Trophoblast cell (in vitro differentiated cells and primary cell): Measurements from ENCODE around the gene OSBPL1A.

ENCODE experiments used
- DNase-seq, 2 donors: peaks; one replicate each; pipeline ENCODE4 v3.0.0-alpha.2; 2016
- H2AFZ ChIP-seq: 2 replicates; pipeline ENCODE4 v1.6.1; 2013; ENCODE audit warnings: low read length, moderate library complexity, mild to moderate bottlenecking; ENCODE audit not compliant: insufficient read depth, poor library complexity
- H2AK5ac ChIP-seq: 2 replicates; pipeline ENCODE4 v1.6.1; 2013; ENCODE audit warnings: mild to moderate bottlenecking, low read length
- H2BK120ac ChIP-seq: 2 replicates; pipeline ENCODE4 v1.6.1; 2013; ENCODE audit warnings: low read length, mild to moderate bottlenecking, moderate library complexity; ENCODE audit not compliant: insufficient read depth, poor library complexity
- H2BK12ac ChIP-seq: 2 replicates; pipeline ENCODE4 v1.6.1; 2013; ENCODE audit warnings: mild to moderate bottlenecking, low read length, moderate library complexity
- H2BK5ac ChIP-seq: 2 replicates; pipeline ENCODE4 v1.6.1; 2013; ENCODE audit warnings: low read length, low read depth, moderate library complexity, mild to moderate bottlenecking; ENCODE audit not compliant: poor library complexity
- H3K14ac ChIP-seq: 2 replicates; pipeline ENCODE4 v1.6.1; 2013; ENCODE audit warnings: mild to moderate bottlenecking, low read length
- H3K18ac ChIP-seq: 2 replicates; pipeline ENCODE4 v1.6.1; 2013; ENCODE audit warnings: mild to moderate bottlenecking, low read length
- H3K23ac ChIP-seq: 2 replicates; pipeline ENCODE4 v1.6.1; 2013; ENCODE audit warnings: low read length
- H3K27ac ChIP-seq: 2 replicates; pipeline ENCODE4 v1.5.1; 2013; ENCODE audit warnings: low read depth, mild to moderate bottlenecking, inconsistent platforms, low read length, moderate library complexity
- H3K27me3 ChIP-seq: 2 replicates; pipeline ENCODE4 v1.6.1; 2013; ENCODE audit warnings: inconsistent platforms, mild to moderate bottlenecking, low read length, moderate library complexity; ENCODE audit not compliant: insufficient read depth
- H3K36me3 ChIP-seq, 2 experiments: 1 replicate in 1 of 2; 2 replicates in 1 of 2; pipeline ENCODE4 v1.6.1; 2013; ENCODE audit warnings: low read length in 2 of 2, mild to moderate bottlenecking in 2 of 2, moderate library complexity in 1 of 2; ENCODE audit not compliant: insufficient read depth in 2 of 2, control insufficient read depth in 1 of 2
- H3K4ac ChIP-seq: 2 replicates; pipeline ENCODE4 v1.6.1; 2013; ENCODE audit warnings: low read depth, mild to moderate bottlenecking, low read length, moderate library complexity
- H3K4me1 ChIP-seq, 2 experiments: 1 replicate in 1 of 2; 2 replicates in 1 of 2; pipeline ENCODE4 v1.6.1; 2013; ENCODE audit warnings: low read length in 2 of 2, mild to moderate bottlenecking in 2 of 2, moderate library complexity in 1 of 2; ENCODE audit not compliant: insufficient read depth in 2 of 2, control insufficient read depth in 1 of 2
- H3K4me2 ChIP-seq: 2 replicates; pipeline ENCODE4 v1.6.1; 2013; ENCODE audit warnings: inconsistent platforms, mild to moderate bottlenecking, low read length, moderate library complexity
- H3K4me3 ChIP-seq: 2 replicates; pipeline ENCODE4 v1.5.1; 2013; ENCODE audit warnings: mild to moderate bottlenecking, low read depth, low read length, inconsistent platforms
- H3K79me1 ChIP-seq: one replicate; pipeline ENCODE4 v1.6.1; 2013; ENCODE audit warnings: low read length
- H3K79me2 ChIP-seq: 2 replicates; pipeline ENCODE4 v1.6.1; 2013; ENCODE audit warnings: low read length, mild to moderate bottlenecking; ENCODE audit not compliant: control insufficient read depth, insufficient read depth, poor library complexity
- H3K9ac ChIP-seq: 2 replicates; pipeline ENCODE4 v1.6.1; 2013; ENCODE audit warnings: mild to moderate bottlenecking, low read length
- H3K9me3 ChIP-seq: 2 replicates; pipeline ENCODE4 v1.6.1; 2013; ENCODE audit warnings: low read depth, mild to moderate bottlenecking, control low read depth, inconsistent platforms, low read length; ENCODE audit not compliant: insufficient read depth
- H4K12ac ChIP-seq: 2 replicates; pipeline ENCODE4 v1.6.1; 2013; ENCODE audit warnings: low read depth, mild to moderate bottlenecking, low read length, moderate library complexity
- H4K8ac ChIP-seq: 2 replicates; pipeline ENCODE4 v1.6.1; 2013; ENCODE audit warnings: low read depth, mild to moderate bottlenecking, low read length, moderate library complexity
- H4K91ac ChIP-seq: one replicate; pipeline ENCODE4 v1.6.1; 2013; ENCODE audit warnings: low read depth, mild to moderate bottlenecking, low read length, moderate library complexity
- WGBS: extraction: QIAGEN DNeasy Blood & Tissue Kit; methylation state at CpG from one replicate; pipeline ENCODE4 v1.1.7; 2013; ENCODE audit warnings: missing lambda C conversion rate; ENCODE audit not compliant: insufficient read length, insufficient coverage; ENCODE audit errors: extremely low coverage; 5-methylcytosine and 5-hydroxymethylcytosine counted together

OSBPL1A gene

DNA sequence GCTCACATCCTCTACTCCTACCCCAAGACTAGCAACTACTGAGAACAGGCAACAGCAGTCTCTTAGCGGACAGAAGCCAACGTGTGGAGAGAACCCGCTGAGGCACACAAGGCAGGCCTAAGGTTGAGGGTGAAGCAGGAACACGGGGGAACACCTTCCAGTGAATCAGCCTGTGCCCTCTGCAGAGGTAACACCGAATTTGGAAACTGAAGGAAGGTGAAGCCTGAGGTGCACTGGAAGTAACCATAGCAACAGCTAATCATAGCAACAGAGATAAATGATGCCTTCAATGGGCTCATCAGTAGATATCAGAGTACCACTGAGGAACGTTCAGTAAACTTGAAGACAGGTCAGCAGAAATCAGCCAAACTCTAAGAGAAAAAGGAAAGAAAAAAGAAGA lies 43.3 kb downstream of the OSBPL1A start:
- no peak overlapping the region for H3K4me3 ChIP-seq

DNA sequence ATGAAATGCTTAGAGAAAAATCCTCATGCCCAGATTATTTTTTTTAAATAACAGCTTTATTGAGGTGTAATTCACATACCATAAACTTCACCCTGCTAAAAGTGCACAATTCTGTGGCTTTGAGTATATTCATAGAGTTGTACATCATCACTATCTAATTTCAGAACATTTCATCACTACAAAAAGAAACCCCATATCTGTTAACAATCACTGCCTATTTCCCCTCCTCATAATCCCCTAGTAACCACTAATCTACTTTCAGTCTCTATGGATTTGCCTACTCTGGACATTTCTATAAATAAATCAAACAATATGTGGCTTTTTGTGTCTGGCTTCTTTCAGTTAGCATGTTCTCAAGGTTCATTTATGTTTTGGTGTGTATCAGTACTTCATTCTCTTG lies 51.4 kb downstream of the OSBPL1A start:
- Histone ChIP-seq H4K8ac (no peak overlapping the region), H3K27ac (no peak overlapping the region), H3K4me2 (no peak overlapping the region)

More for the DNA sequence above, 43.3 kb downstream of the OSBPL1A start:
- Histone ChIP-seq H2BK5ac (no peak overlapping the region), H4K12ac (no peak overlapping the region), H2AFZ (no peak overlapping the region), H4K8ac (no peak overlapping the region), H3K27me3 (no peaks in the 10 kb centered on the region), H3K4ac (no peak overlapping the region), H3K79me1 (no peaks in the 10 kb centered on the region), H3K4me2 (no peak overlapping the region), H3K4me1 (no peaks in the 10 kb centered on the region), H3K9me3 (no peaks in the 10 kb centered on the region), H4K91ac (no peak overlapping the region), H3K14ac (no peak overlapping the region), H3K27ac (no peak overlapping the region), H3K9ac (no peak overlapping the region), H3K36me3 (peaks cover 0 to 2% of the 10 kb centered on the region in 2 experiments), H2AK5ac (no peak overlapping the region), H3K79me2 (no peaks in the 10 kb centered on the region), H3K18ac (no peak overlapping the region), H2BK120ac (no peak overlapping the region), H2BK12ac (no peak overlapping the region), H3K23ac (no peak overlapping the region)
- no CpG with 5 or more reads among the region's 6 CpGs for WGBS
- no peak for DNase-seq

DNA sequence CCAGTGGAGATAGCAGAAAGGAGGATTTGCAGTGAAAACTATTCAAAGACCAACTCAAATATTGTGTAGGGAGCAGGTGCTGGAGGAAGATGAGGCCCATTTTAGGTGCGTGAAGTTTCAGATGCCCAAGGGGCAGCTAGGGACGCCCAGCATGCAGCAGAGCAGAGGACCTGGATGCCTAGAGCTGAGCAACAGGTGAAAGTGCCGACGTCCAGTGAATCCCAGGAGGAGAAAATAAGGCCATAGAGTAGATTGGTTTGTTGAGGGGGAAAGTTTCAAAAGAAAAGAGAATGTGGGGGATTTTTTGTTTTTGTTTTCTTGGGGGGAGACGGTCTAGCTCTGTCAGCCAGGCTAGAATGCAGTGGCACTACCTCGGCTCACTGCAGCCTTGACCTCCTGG lies 53.1 kb downstream of the OSBPL1A start:
- H3K79me2 ChIP-seq = no peaks in the 10 kb centered on the region
- no peak overlapping the region for H4K91ac ChIP-seq
- no peak overlapping the region for H2BK12ac ChIP-seq
- H2BK120ac ChIP-seq = no peak overlapping the region
- no peak overlapping the region for H4K12ac ChIP-seq
- H3K18ac ChIP-seq = no peak overlapping the region
- H3K27me3 ChIP-seq = no peaks in the 10 kb centered on the region
- H3K23ac ChIP-seq = no peak overlapping the region
- H3K9me3 ChIP-seq = no peaks in the 10 kb centered on the region
- no peak overlapping the region for H3K14ac ChIP-seq
- DNase-seq = no peak
- no peaks in the 10 kb centered on the region for H3K4me1 ChIP-seq
- no peak overlapping the region for H3K9ac ChIP-seq
- no peak overlapping the region for H3K4ac ChIP-seq
- H2AK5ac ChIP-seq = no peak overlapping the region
- no peak overlapping the region for H3K4me2 ChIP-seq
- no peaks in the 10 kb centered on the region for H3K79me1 ChIP-seq
- no peak overlapping the region for H3K27ac ChIP-seq
- H2BK5ac ChIP-seq = no peak overlapping the region
- no peak overlapping the region for H3K4me3 ChIP-seq
- WGBS = no CpG with 5 or more reads among the region's 6 CpGs
- no peaks in the 10 kb centered on the region for H3K36me3 ChIP-seq
- H2AFZ ChIP-seq = no peak overlapping the region
- H4K8ac ChIP-seq = no peak overlapping the region

More for the DNA sequence above, 51.4 kb downstream of the OSBPL1A start:
- H3K79me2 ChIP-seq = no peaks in the 10 kb centered on the region
- H2BK120ac ChIP-seq = no peak overlapping the region
- H3K18ac ChIP-seq = no peak overlapping the region
- H2AK5ac ChIP-seq = no peak overlapping the region
- no peaks in the 10 kb centered on the region for H3K4me1 ChIP-seq
- no peaks in the 10 kb centered on the region for H3K79me1 ChIP-seq
- H3K14ac ChIP-seq = no peak overlapping the region
- H3K4ac ChIP-seq = no peak overlapping the region
- no peak overlapping the region for H2BK5ac ChIP-seq
- no peak overlapping the region for H3K4me3 ChIP-seq
- H4K12ac ChIP-seq = no peak overlapping the region
- no peaks in the 10 kb centered on the region for H3K27me3 ChIP-seq
- no peak overlapping the region for H2BK12ac ChIP-seq
- no peak overlapping the region for H4K91ac ChIP-seq
- H3K36me3 ChIP-seq = no peaks in the 10 kb centered on the region
- H3K9me3 ChIP-seq = no peaks in the 10 kb centered on the region
- H3K23ac ChIP-seq = no peak overlapping the region
- no peak overlapping the region for H3K9ac ChIP-seq
- no peak overlapping the region for H2AFZ ChIP-seq
- DNase-seq = no peak

DNA sequence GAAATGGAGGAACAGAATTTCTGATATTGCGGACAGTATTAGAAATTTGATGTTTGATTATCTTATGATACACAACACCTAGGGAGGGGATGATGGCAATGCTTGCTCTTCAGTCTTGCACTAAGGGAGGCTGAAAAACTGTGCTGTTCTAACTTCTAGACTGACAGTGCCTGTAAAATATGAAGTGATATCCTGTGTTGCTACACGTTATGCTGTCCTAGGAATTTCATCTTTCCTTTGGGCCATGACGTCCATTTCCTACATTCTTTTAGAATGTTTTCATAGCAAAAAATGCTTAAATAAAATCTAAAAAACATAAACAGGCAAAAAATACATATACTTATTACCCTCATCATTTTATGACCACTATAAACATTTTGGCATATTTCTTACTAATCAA lies 55.3 kb downstream of the OSBPL1A start:
- Histone ChIP-seq H3K18ac (no peak overlapping the region), H4K91ac (no peak overlapping the region), H3K79me2 (no peaks in the 10 kb centered on the region), H4K8ac (no peak overlapping the region), H3K4me3 (no peak overlapping the region), H2AFZ (no peak overlapping the region), H3K9me3 (no peaks in the 10 kb centered on the region), H3K36me3 (no peaks in the 10 kb centered on the region), H4K12ac (no peak overlapping the region), H3K14ac (no peak overlapping the region), H2BK120ac (no peak overlapping the region), H3K9ac (no peak overlapping the region), H3K4ac (no peak overlapping the region), H3K23ac (no peak overlapping the region), H2BK12ac (no peak overlapping the region), H3K4me1 (no peaks in the 10 kb centered on the region), H3K79me1 (no peaks in the 10 kb centered on the region), H2AK5ac (no peak overlapping the region), H3K27me3 (no peaks in the 10 kb centered on the region), H2BK5ac (no peak overlapping the region), H3K4me2 (no peak overlapping the region), H3K27ac (no peak overlapping the region)
- WGBS = no CpG with 5 or more reads among the region's 3 CpGs
- DNase-seq = peak; percentile 17 to 65

DNA sequence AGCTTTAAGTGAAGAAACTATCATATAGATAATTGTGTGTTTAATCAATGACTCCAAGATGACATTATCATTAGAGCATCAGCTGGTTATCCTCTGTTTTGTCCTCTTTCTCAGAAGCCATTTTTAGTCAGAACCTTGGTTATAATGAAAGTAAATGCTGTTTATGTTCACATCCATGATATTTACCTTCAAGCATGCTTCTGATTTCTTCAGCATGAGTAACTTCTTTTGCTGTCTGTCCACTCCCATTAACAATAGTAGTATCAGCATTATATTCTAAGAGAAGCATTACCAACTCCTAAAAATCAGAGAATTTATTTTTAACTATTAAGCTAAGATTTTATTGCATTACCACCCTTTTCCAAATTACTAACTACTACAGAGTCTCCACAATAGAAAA lies 56.3 kb downstream of the OSBPL1A start:
- H3K18ac ChIP-seq = no peak overlapping the region
- H3K4me2 ChIP-seq = no peak overlapping the region
- H3K9ac ChIP-seq = no peak overlapping the region
- H4K91ac ChIP-seq = no peak overlapping the region
- no peaks in the 10 kb centered on the region for H3K36me3 ChIP-seq
- no peak overlapping the region for H4K8ac ChIP-seq
- H3K4me1 ChIP-seq = no peaks in the 10 kb centered on the region
- H3K14ac ChIP-seq = no peak overlapping the region
- no peaks in the 10 kb centered on the region for H3K27me3 ChIP-seq
- no peak overlapping the region for H3K27ac ChIP-seq
- H2BK120ac ChIP-seq = no peak overlapping the region
- no peak overlapping the region for H2AK5ac ChIP-seq
- no peak overlapping the region for H3K4me3 ChIP-seq
- no peaks in the 10 kb centered on the region for H3K79me1 ChIP-seq
- no peak overlapping the region for H4K12ac ChIP-seq
- H3K4ac ChIP-seq = no peak overlapping the region
- H2BK5ac ChIP-seq = no peak overlapping the region
- DNase-seq = peak in 1 of 2 donors; percentile 40
- no peak overlapping the region for H2BK12ac ChIP-seq
- no peak overlapping the region for H3K23ac ChIP-seq
- H2AFZ ChIP-seq = no peak overlapping the region
- H3K79me2 ChIP-seq = no peaks in the 10 kb centered on the region
- H3K9me3 ChIP-seq = no peaks in the 10 kb centered on the region
